GM18907 (cell line): ENCODE results near the gene MAPK7.

Experiments
- ATAC-seq: cut with Tn5 transposase; IDR thresholded peaks from one replicate; pipeline ENCODE4 v1.9.1; 2021; ENCODE audit warnings: mild to moderate bottlenecking, moderate library complexity; ENCODE audit not compliant: unreplicated experiment

MAPK7 gene

GRCh38 chr17:19392303-19392702 lies 14.0 kb downstream of the MAPK7 start:
- ATAC-seq = no peak

- ATAC-seq = no peak
These were observed 19.3 kb downstream of the MAPK7 start for GRCh38 chr17:19397556-19398041.

- ATAC-seq = no peak
These were observed 20.2 kb downstream of the MAPK7 start for GRCh38 chr17:19398301-19399181.

- no peak for ATAC-seq
These were observed 21.6 kb downstream of the MAPK7 start for GRCh38 chr17:19399750-19400450.

- no peak for ATAC-seq
These were observed 23.2 kb downstream of the MAPK7 start for GRCh38 chr17:19401321-19402010.

- no peak for ATAC-seq
These were observed 23.9 kb downstream of the MAPK7 start for GRCh38 chr17:19402171-19402570.

- ATAC-seq = no peak
These were observed 24.7 kb downstream of the MAPK7 start for GRCh38 chr17:19403021-19403420.

- no peak for ATAC-seq
These were observed 26.0 kb downstream of the MAPK7 start for GRCh38 chr17:19404264-19404663.

- no peak for ATAC-seq
These were observed 26.8 kb downstream of the MAPK7 start for GRCh38 chr17:19405114-19405513.

GRCh38 chr17:19407601-19408345 lies 29.5 kb downstream of the MAPK7 start:
- no peak for ATAC-seq

- no peak for ATAC-seq
These were observed 30.0 kb downstream of the MAPK7 start for GRCh38 chr17:19408346-19408710.

- no peak for ATAC-seq
These were observed 30.8 kb downstream of the MAPK7 start for GRCh38 chr17:19409066-19409465.

- no peak for ATAC-seq
These were observed 31.2 kb downstream of the MAPK7 start for GRCh38 chr17:19409509-19409908.

- no peak for ATAC-seq
These were observed 31.8 kb downstream of the MAPK7 start for GRCh38 chr17:19410091-19410490.

- no peak for ATAC-seq
These were observed 32.8 kb downstream of the MAPK7 start, which contains the start of gene RNF112 for GRCh38 chr17:19410875-19411620. Gene RNF112, plus strand, starts transcription at chr17:19411232. Its CDS starts 177 bp downstream, at chr17:19411409.

GRCh38 chr17:19411631-19412030 lies 33.3 kb downstream of the MAPK7 start:
- no peak for ATAC-seq

- no peak for ATAC-seq
These were observed 34.2 kb downstream of the MAPK7 start for GRCh38 chr17:19412510-19412909.

- no peak for ATAC-seq
These were observed 34.7 kb downstream of the MAPK7 start for GRCh38 chr17:19412984-19413383.

GRCh38 chr17:19413761-19414160 lies 35.5 kb downstream of the MAPK7 start:
- no peak for ATAC-seq
